Neural progenitor cell (in vitro differentiated cells): Measurements from ENCODE around the gene LGMN.

ENCODE experiments used
- CTCF ChIP-seq: fragments of 200-600 bp; sonication (generic); IDR thresholded peaks from 2 replicates; pipeline ENCODE4 v1.5.1; 2017; ENCODE audit warnings: antibody characterized with exemption, mild to moderate bottlenecking
- EZH2 ChIP-seq: fragments of 200-600 bp; sonication (generic); IDR thresholded peaks from 2 replicates; pipeline ENCODE4 v1.6.1; 2017; ENCODE audit warnings: antibody characterized with exemption, mild to moderate bottlenecking, moderate library complexity
- EZH2phosphoT487 ChIP-seq: fragments of 200-600 bp; sonication (generic); IDR thresholded peaks from 2 replicates; pipeline ENCODE4 v1.6.1; 2017; ENCODE audit warnings: antibody characterized with exemption

GRCh38 chr14:92712654-92713051 lies 35.8 kb downstream of the LGMN start:
- no peak for TF ChIP-seq CTCF
- TF ChIP-seq EZH2, result no peak
- no peak for TF ChIP-seq EZH2phosphoT487
